Left ventricle myocardium inferior (tissue), 1 donor: ENCODE results near the gene PYGB. TPM values are rescaled to one million over a fixed set of nuclear protein-coding genes. Genes with fewer than 3 reads are reported as not detected.

ENCODE experiments used
- DNase-seq: peaks from one replicate; pipeline ENCODE4 v3.0.0-alpha.2; 2020
- H3K27ac ChIP-seq: fragments of 200-600 bp; replicated peaks from 2 replicates; pipeline ENCODE4 v1.8.0; 2021
- H3K27me3 ChIP-seq: fragments of 200-600 bp; 2 replicates; pipeline ENCODE4 v1.8.0; 2021; ENCODE audit warnings: low read depth
- H3K36me3 ChIP-seq: fragments of 200-600 bp; 2 replicates; pipeline ENCODE4 v1.8.0; 2021
- H3K4me1 ChIP-seq: fragments of 200-600 bp; 2 replicates; pipeline ENCODE4 v1.8.0; 2021
- H3K4me3 ChIP-seq: fragments of 200-600 bp; 2 replicates; pipeline ENCODE4 v1.8.0; 2021; ENCODE audit warnings: mild to moderate bottlenecking, moderate library complexity
- H3K9me3 ChIP-seq: fragments of 200-600 bp; replicated peaks from 2 replicates; pipeline ENCODE4 v1.8.0; 2021
- CTCF ChIP-seq: fragments of 200-600 bp; IDR thresholded peaks from 2 replicates; pipeline ENCODE4 v1.8.0; 2021; ENCODE audit warnings: antibody characterized with exemption, mild to moderate bottlenecking, borderline replicate concordance
- intact Hi-C: fragments of 100-400 bp; cut with micrococcal nuclease; formaldehyde crosslinking; loops from one replicate; pipeline ENCODE4 v1.11.0; 2022
- total RNA-seq: library from RNA; stranded (reverse); fragmentation: NEBNext Ultra II Directional; extraction: Animal tissue kit (Norgen Biotek cat#: 25700); gene quantifications from one replicate; pipeline ENCODE4 v1.2.1, GENCODE V29; 2021
- donor health status: DM: no; HTN: yes; CAD: no; lungs with severe emphysema.

PYGB gene
- total RNA-seq, 1 donor from 2014 or later = 218 TPM

GRCh38 chr20:25223179-25223661, 24.7 kb upstream of the PYGB start:
- peaks cover 41% of the 10 kb centered on the region for H3K36me3 ChIP-seq
- peak overlapping the region; percentile 90 for H3K27ac ChIP-seq
- H3K27me3 ChIP-seq = no peaks in the 10 kb centered on the region
- no peak overlapping the region for H3K4me3 ChIP-seq
- H3K4me1 ChIP-seq = peaks cover 98% of the 10 kb centered on the region
- intact Hi-C loops = no loop called here
- DNase-seq = no peak
- H3K9me3 ChIP-seq = no peaks in the 10 kb centered on the region
- TF ChIP-seq CTCF = no peak

GRCh38 chr20:25223765-25224720, 23.8 kb upstream of the PYGB start:
- Histone ChIP-seq H3K36me3 (peaks cover 33% of the 10 kb centered on the region), H3K4me1 (peaks cover 98% of the 10 kb centered on the region), H3K27me3 (no peaks in the 10 kb centered on the region), H3K27ac (peak overlapping the region; percentile 90), H3K4me3 (no peak overlapping the region), H3K9me3 (no peaks in the 10 kb centered on the region)
- no peak for DNase-seq
- intact Hi-C loops = no loop called here
- TF ChIP-seq CTCF = no peak

GRCh38 chr20:25224941-25225340, 22.9 kb upstream of the PYGB start:
- H3K4me3 ChIP-seq = no peak overlapping the region
- no peak for DNase-seq
- intact Hi-C loops = no loop called here
- TF ChIP-seq CTCF = no peak
- peak overlapping the region; percentile 90 for H3K27ac ChIP-seq
- no peaks in the 10 kb centered on the region for H3K27me3 ChIP-seq
- H3K36me3 ChIP-seq = peaks cover 24% of the 10 kb centered on the region
- peaks cover 98% of the 10 kb centered on the region for H3K4me1 ChIP-seq
- no peaks in the 10 kb centered on the region for H3K9me3 ChIP-seq

- peak; percentile 57 for DNase-seq
- H3K4me3 ChIP-seq = no peak overlapping the region
- peak overlapping the region; percentile 90 for H3K27ac ChIP-seq
- TF ChIP-seq CTCF = no peak
- intact Hi-C loops = no loop called here
- peaks cover 20% of the 10 kb centered on the region for H3K36me3 ChIP-seq
- no peaks in the 10 kb centered on the region for H3K9me3 ChIP-seq
- peaks cover 98% of the 10 kb centered on the region for H3K4me1 ChIP-seq
- H3K27me3 ChIP-seq = no peaks in the 10 kb centered on the region
Measured at GRCh38 chr20:25225642-25226432, 22.0 kb upstream of the PYGB start.
